ENCODE measurements around the gene PDGFD. TPM values are rescaled to one million over a fixed set of nuclear protein-coding genes. Genes with fewer than 3 reads are reported as not detected.

PDGFD gene
- total RNA-seq, 4 donors from 2014 or later, result 16.1 to 108 (median 36.0) TPM

DNA sequence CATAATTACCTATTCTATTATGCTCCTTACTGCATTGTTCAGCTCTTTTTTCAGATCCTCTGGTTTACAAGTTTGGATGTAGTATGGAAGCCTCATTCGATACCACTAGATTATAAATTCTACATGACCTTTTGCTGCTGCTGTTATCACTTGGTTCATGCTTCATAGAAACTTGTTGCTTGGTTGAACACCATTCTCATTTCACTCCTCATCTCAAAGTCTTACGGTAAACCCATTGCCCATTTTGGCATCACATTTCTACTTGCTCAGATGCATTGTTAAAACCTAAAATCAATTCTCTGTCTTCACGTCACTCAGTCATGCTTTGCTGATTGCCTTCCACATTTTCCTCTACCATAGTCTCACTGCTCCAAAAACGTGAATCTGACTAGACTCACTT is 283.0 kb downstream of the PDGFD start:
- no peak for DNase-seq
- Histone ChIP-seq H3K4me3 (replicated peaks in 1 of 3) (no peak overlapping the region), H3K36me3 (no peaks in the 10 kb centered on the region), H3K4me1 (no peaks in the 10 kb centered on the region), H3K9me3 (no peaks in the 10 kb centered on the region), H3K27ac (no peak overlapping the region), H3K27me3 (no peaks in the 10 kb centered on the region)
- TF ChIP-seq CTCF (IDR thresholded peaks at IDR 0.05) (no peak), POLR2A (IDR thresholded peaks at IDR 0.05) (no peak)
- WGBS, 2 donors, result 78 to 83% methylated on average over 4 of the region's 4 CpGs
- intact Hi-C loops (cut with DNase I), result no loop called here

DNA sequence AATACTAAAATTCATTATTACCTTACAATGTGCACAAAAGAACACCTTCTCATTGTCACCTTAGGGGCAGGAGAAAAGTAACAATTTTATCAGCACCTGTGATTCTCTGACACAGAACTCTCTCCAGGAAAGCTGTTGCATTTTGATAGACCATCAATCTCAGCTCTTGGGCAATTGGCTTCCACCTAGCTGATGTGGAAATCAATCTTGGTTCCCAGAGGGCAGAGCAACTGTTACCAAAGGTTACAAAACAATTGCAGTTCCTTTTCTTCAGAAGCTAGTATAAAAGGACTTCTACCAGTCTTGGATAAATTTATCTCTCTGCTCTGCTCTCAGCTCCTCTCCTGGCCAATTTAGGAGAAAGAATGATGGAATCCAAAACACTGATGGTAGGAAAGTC is 285.3 kb downstream of the PDGFD start:
- no peaks in the 10 kb centered on the region for H3K27me3 ChIP-seq
- no peak overlapping the region for H3K4me3 ChIP-seq (replicated peaks in 1 of 3)
- DNase-seq, result no peak
- H3K4me1 ChIP-seq, result no peaks in the 10 kb centered on the region
- no peaks in the 10 kb centered on the region for H3K36me3 ChIP-seq
- H3K27ac ChIP-seq, result no peak overlapping the region
- TF ChIP-seq POLR2A (IDR thresholded peaks at IDR 0.05), result no peak
- TF ChIP-seq CTCF (IDR thresholded peaks at IDR 0.05), result no peak
- no peaks in the 10 kb centered on the region for H3K9me3 ChIP-seq
- intact Hi-C loops (cut with DNase I), result no loop called here

DNA sequence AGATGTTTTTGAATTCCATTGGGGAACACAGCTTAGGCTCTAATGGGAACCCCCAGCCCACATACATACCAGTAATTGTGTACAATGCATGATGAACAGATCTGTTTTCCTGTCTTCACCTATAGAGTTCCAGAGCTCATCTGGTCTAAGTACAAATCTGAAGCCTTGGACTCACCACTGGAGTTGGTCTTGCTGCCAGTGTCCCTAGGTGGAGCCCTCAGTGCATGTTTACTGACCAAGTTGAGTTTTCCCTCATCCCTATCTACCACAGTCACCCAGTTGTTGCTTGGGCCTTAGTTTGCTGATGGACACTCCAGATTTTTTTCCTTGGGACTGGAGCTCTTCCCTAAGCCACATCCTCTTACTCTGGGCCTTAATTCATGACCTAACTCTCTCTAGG is 286.7 kb downstream of the PDGFD start:
- Histone ChIP-seq H3K4me1 (no peaks in the 10 kb centered on the region), H3K36me3 (no peaks in the 10 kb centered on the region), H3K27ac (no peak overlapping the region), H3K4me3 (replicated peaks in 1 of 3) (no peak overlapping the region), H3K27me3 (no peaks in the 10 kb centered on the region), H3K9me3 (no peaks in the 10 kb centered on the region)
- TF ChIP-seq POLR2A (IDR thresholded peaks at IDR 0.05) (no peak), CTCF (IDR thresholded peaks at IDR 0.05) (no peak)
- DNase-seq, result no peak
- intact Hi-C loops (cut with DNase I), result no loop called here

DNA sequence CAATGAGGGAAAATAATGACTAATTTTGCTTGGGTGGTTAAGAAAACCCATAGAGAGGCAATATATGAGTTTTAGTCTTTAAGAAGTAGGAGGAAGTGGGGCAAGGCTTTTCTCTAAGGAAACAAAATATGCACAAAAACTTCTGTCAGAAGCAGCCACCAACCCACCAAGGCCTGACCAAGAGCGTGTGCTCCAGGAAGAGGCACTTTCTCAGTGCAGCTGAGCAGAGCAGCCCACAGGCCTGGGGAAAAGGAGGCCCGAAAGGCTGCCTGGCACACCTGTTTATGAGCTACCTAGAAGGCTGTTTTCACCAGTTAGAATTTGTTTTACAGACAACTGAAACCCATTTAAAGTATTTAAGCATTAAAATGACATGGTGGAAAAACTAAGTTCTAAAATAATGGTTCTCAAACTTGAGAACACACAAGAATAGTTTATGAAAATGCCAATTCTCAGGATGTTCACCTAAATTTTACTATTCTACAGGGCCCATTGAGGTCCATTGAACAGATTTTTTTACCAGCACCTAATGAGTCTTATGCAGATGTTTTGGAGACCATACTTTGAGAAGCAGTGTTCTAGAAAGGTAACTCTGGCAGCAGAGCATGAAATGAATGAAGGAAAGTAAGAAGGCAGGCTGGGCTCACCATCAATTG is 288.0 kb downstream of the PDGFD start:
- no peak for DNase-seq
- TF ChIP-seq POLR2A (IDR thresholded peaks at IDR 0.05) (no peak), CTCF (IDR thresholded peaks at IDR 0.05) (no peak)
- H3K4me3 ChIP-seq (replicated peaks in 1 of 3), result no peak overlapping the region
- H3K9me3 ChIP-seq, result no peaks in the 10 kb centered on the region
- intact Hi-C loops (cut with DNase I), result no loop called here
- H3K36me3 ChIP-seq, result no peaks in the 10 kb centered on the region
- 61 to 87% methylated on average over 2 of the region's 2 CpGs for WGBS, 2 donors
- H3K27ac ChIP-seq, result no peak overlapping the region
- no peaks in the 10 kb centered on the region for H3K27me3 ChIP-seq
- H3K4me1 ChIP-seq, result no peaks in the 10 kb centered on the region

DNA sequence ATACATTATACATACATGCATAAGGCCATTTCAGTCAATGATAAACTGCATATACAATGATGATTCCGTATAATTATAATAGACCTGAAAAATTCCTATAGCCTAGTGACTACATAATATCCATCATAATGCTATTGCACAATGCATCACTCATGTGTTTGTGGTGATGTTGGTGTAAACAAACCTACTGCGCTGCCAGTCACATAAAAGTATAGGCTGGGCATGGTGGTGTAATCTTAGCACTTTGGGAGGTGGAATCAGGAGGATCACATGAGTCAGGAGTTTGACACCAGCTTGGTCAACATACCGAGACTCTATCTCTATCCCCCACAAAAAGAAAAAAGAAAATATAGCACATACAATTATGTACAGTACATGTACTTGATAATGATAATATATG is 291.2 kb downstream of the PDGFD start:
- Histone ChIP-seq H3K4me3 (replicated peaks in 1 of 3) (no peak overlapping the region), H3K4me1 (no peaks in the 10 kb centered on the region), H3K9me3 (no peaks in the 10 kb centered on the region), H3K27ac (no peak overlapping the region), H3K36me3 (no peaks in the 10 kb centered on the region), H3K27me3 (no peaks in the 10 kb centered on the region)
- no peak for DNase-seq
- TF ChIP-seq POLR2A (IDR thresholded peaks at IDR 0.05), result no peak
- no peak for TF ChIP-seq CTCF (IDR thresholded peaks at IDR 0.05)
- 91 to 93% methylated on average over 3 of the region's 3 CpGs for WGBS, 2 donors
- intact Hi-C loops (cut with DNase I), result no loop called here

All from thyroid gland (tissue), 4 donors.